Activated T-cell treated with anti-CD3 and anti-CD28 coated beads, Interleukin-2, amount 50 U/mL, for 72 hours (primary cell): ENCODE results near the gene TEX28. TPM values are rescaled to one million over a fixed set of nuclear protein-coding genes. Genes with fewer than 3 reads are reported as not detected.
"Not testable (repeated sequence)": the region's sequence is repeated elsewhere in the genome, so short reads cannot be mapped to it uniquely, and the experiment has no call there.

Experiments used
- ATAC-seq, 2 donors: fragments of 150-1000 bp; cut with Tn5 transposase; replicated peaks in 1 of 2; 2 replicates each; pipeline ENCODE4 v1.10.0; 2021; ENCODE audit warnings: moderate library complexity in 2 of 2, mild to moderate bottlenecking in 1 of 2
- DNase-seq, 2 donors: peaks; one replicate each; pipeline ENCODE4 v3.0.0; 2021 to 2022; ENCODE audit warnings: mixed read lengths in 1 of 2
- H3K27ac Mint-ChIP-seq: one replicate; pipeline ENCODE4 v1.8.0; 2022; ENCODE audit warnings: mild to moderate bottlenecking, moderate library complexity, mixed read lengths
- H3K27me3 Mint-ChIP-seq: one replicate; pipeline ENCODE4 v1.8.0; 2022; ENCODE audit warnings: low read depth, mixed read lengths
- H3K36me3 Mint-ChIP-seq, 2 donors: one replicate each; pipeline ENCODE4 v1.8.0; 2022; ENCODE audit warnings: mixed read lengths in 2 of 2, mild to moderate bottlenecking in 1 of 2; ENCODE audit not compliant: insufficient read depth in 2 of 2
- H3K4me1 Mint-ChIP-seq: one replicate; pipeline ENCODE4 v1.8.0; 2022; ENCODE audit warnings: low read depth, mixed read lengths
- H3K4me3 Mint-ChIP-seq, 2 donors: one replicate each; pipeline ENCODE4 v1.8.0; 2022; ENCODE audit warnings: mild to moderate bottlenecking in 2 of 2, mixed read lengths in 2 of 2, moderate library complexity in 2 of 2
- H3K9me3 Mint-ChIP-seq, 2 donors: one replicate each; pipeline ENCODE4 v1.8.0; 2022; ENCODE audit warnings: mixed read lengths in 2 of 2
- total RNA-seq, 2 donors: library from RNA; stranded (reverse); gene quantifications; one replicate each; pipeline ENCODE4 v1.2.3, GENCODE V29; 2022

The TEX28 gene
- not detected for total RNA-seq

GRCh38 chrX:154294791-154295574 is at the start of gene TEX28:
Gene TEX28 (minus strand): TSS chrX:154295124. CDS start chrX:154292117, 3,007 bp downstream.
- Mint-ChIP-seq H3K27ac (no peak within 1 kb of the TSS), H3K4me3 (no peak within 1 kb of the TSS), H3K27me3 (no peaks in the 10 kb centered on the region), H3K9me3 (no peaks in the 10 kb centered on the region), H3K4me1 (no peaks in the 10 kb centered on the region), H3K36me3 (no peaks in the 10 kb centered on the region)
- ATAC-seq: no peak
- DNase-seq: no peak

- not testable (repeated sequence) for H3K27me3 Mint-ChIP-seq, H3K27ac Mint-ChIP-seq, H3K36me3 Mint-ChIP-seq, DNase-seq, H3K4me3 Mint-ChIP-seq, H3K9me3 Mint-ChIP-seq
- H3K4me1 Mint-ChIP-seq: peaks cover 14% of the 10 kb centered on the region
- ATAC-seq: peak; percentile 44 to 49
These were observed 48.7 kb upstream of the TEX28 start for GRCh38 chrX:154343620-154344019.

GRCh38 chrX:154343063-154343462 is 48.1 kb upstream of the TEX28 start:
- peaks cover 11% of the 10 kb centered on the region for H3K4me1 Mint-ChIP-seq
- not testable (repeated sequence) for H3K4me3 Mint-ChIP-seq, DNase-seq, H3K36me3 Mint-ChIP-seq, H3K9me3 Mint-ChIP-seq, H3K27me3 Mint-ChIP-seq, H3K27ac Mint-ChIP-seq
- peak; percentile 29 to 32 for ATAC-seq

- H3K4me1 Mint-ChIP-seq: not testable (repeated sequence)
These were observed 46.7 kb upstream of the TEX28 start for GRCh38 chrX:154341399-154342298.

GRCh38 chrX:154334496-154334895 is 39.6 kb upstream of the TEX28 start:
- peak overlapping the region; percentile 54 to 59 for H3K4me3 Mint-ChIP-seq

More at GRCh38 chrX:154341399-154342298, 46.7 kb upstream of the TEX28 start:
- H3K27me3 Mint-ChIP-seq, DNase-seq, H3K27ac Mint-ChIP-seq, H3K4me3 Mint-ChIP-seq, H3K36me3 Mint-ChIP-seq, H3K9me3 Mint-ChIP-seq: not testable (repeated sequence)
- ATAC-seq: peak; percentile 72 to 73

GRCh38 chrX:154333837-154334271 is 38.9 kb upstream of the TEX28 start:
- DNase-seq (no peak), ATAC-seq (peak; percentile 28 to 45)
- Mint-ChIP-seq H3K36me3 (no peaks in the 10 kb centered on the region), H3K4me1 (peaks cover 23% of the 10 kb centered on the region), H3K9me3 (no peaks in the 10 kb centered on the region), H3K4me3 (peak overlapping the region; percentile 54 to 59), H3K27ac (peak overlapping the region; percentile 52), H3K27me3 (no peaks in the 10 kb centered on the region)

More at GRCh38 chrX:154334496-154334895, 39.6 kb upstream of the TEX28 start:
- Mint-ChIP-seq H3K27me3 (no peaks in the 10 kb centered on the region), H3K36me3 (no peaks in the 10 kb centered on the region), H3K27ac (peak overlapping the region; percentile 52), H3K9me3 (no peaks in the 10 kb centered on the region), H3K4me1 (peaks cover 22% of the 10 kb centered on the region)
- ATAC-seq (peak; percentile 78 to 87), DNase-seq (peak; percentile 37 to 48)

- ATAC-seq (no peak), DNase-seq (no peak)
- peaks cover 28% of the 10 kb centered on the region for H3K4me1 Mint-ChIP-seq
- no peak overlapping the region for H3K4me3 Mint-ChIP-seq
- no peaks in the 10 kb centered on the region for H3K9me3 Mint-ChIP-seq
- H3K27ac Mint-ChIP-seq: no peak overlapping the region
- no peaks in the 10 kb centered on the region for H3K27me3 Mint-ChIP-seq
- no peaks in the 10 kb centered on the region for H3K36me3 Mint-ChIP-seq
These were observed 38.2 kb upstream of the TEX28 start for GRCh38 chrX:154333116-154333515.

GRCh38 chrX:154332561-154332960 is 37.6 kb upstream of the TEX28 start:
- Mint-ChIP-seq H3K27ac (no peak overlapping the region), H3K9me3 (no peaks in the 10 kb centered on the region), H3K36me3 (no peaks in the 10 kb centered on the region), H3K27me3 (no peaks in the 10 kb centered on the region), H3K4me3 (no peak overlapping the region), H3K4me1 (peaks cover 34% of the 10 kb centered on the region)
- no peak for DNase-seq
- no peak for ATAC-seq

- Mint-ChIP-seq H3K4me3 (no peak overlapping the region), H3K4me1 (peaks cover 38% of the 10 kb centered on the region)
- ATAC-seq: no peak
These were observed 34.4 kb upstream of the TEX28 start for GRCh38 chrX:154329294-154329693.

GRCh38 chrX:154328646-154329045 is 33.7 kb upstream of the TEX28 start:
- Mint-ChIP-seq H3K4me3 (no peak overlapping the region), H3K4me1 (peaks cover 32% of the 10 kb centered on the region), H3K27me3 (peaks cover 8% of the 10 kb centered on the region), H3K9me3 (no peaks in the 10 kb centered on the region), H3K27ac (no peak overlapping the region), H3K36me3 (no peaks in the 10 kb centered on the region)
- DNase-seq (no peak), ATAC-seq (peak in 1 of 2 donors; percentile 42)

More at GRCh38 chrX:154329294-154329693, 34.4 kb upstream of the TEX28 start:
- H3K27ac Mint-ChIP-seq: no peak overlapping the region
- no peak for DNase-seq
- no peaks in the 10 kb centered on the region for H3K36me3 Mint-ChIP-seq
- H3K9me3 Mint-ChIP-seq: no peaks in the 10 kb centered on the region
- H3K27me3 Mint-ChIP-seq: peaks cover 8% of the 10 kb centered on the region

GRCh38 chrX:154327038-154327820 is 32.3 kb upstream of the TEX28 start:
- ATAC-seq (peak; percentile 69 to 80), DNase-seq (peak in 1 of 2 donors; percentile 25)
- H3K27ac Mint-ChIP-seq: no peak overlapping the region
- peaks cover 29% of the 10 kb centered on the region for H3K4me1 Mint-ChIP-seq
- H3K36me3 Mint-ChIP-seq: no peaks in the 10 kb centered on the region
- H3K4me3 Mint-ChIP-seq: peak overlapping the region; percentile 42 to 77
- H3K27me3 Mint-ChIP-seq: peaks cover 8% of the 10 kb centered on the region
- no peaks in the 10 kb centered on the region for H3K9me3 Mint-ChIP-seq

GRCh38 chrX:154325541-154325940 is 30.6 kb upstream of the TEX28 start:
- Mint-ChIP-seq H3K36me3 (no peaks in the 10 kb centered on the region), H3K27ac (no peak overlapping the region), H3K27me3 (peaks cover 8% of the 10 kb centered on the region), H3K9me3 (no peaks in the 10 kb centered on the region), H3K4me1 (peaks cover 40% of the 10 kb centered on the region), H3K4me3 (no peak overlapping the region)
- ATAC-seq (no peak), DNase-seq (no peak)
